Activated CD4-positive, CD25-positive, alpha-beta regulatory T cell (primary cell): Measurements from ENCODE around the gene ALKBH6.

ENCODE experiments used
- DNase-seq, 4 experiments: peaks; one replicate each; lab custom pipeline; 2025; lab: John Stamatoyannopoulos, UW

Gene ALKBH6

DNA sequence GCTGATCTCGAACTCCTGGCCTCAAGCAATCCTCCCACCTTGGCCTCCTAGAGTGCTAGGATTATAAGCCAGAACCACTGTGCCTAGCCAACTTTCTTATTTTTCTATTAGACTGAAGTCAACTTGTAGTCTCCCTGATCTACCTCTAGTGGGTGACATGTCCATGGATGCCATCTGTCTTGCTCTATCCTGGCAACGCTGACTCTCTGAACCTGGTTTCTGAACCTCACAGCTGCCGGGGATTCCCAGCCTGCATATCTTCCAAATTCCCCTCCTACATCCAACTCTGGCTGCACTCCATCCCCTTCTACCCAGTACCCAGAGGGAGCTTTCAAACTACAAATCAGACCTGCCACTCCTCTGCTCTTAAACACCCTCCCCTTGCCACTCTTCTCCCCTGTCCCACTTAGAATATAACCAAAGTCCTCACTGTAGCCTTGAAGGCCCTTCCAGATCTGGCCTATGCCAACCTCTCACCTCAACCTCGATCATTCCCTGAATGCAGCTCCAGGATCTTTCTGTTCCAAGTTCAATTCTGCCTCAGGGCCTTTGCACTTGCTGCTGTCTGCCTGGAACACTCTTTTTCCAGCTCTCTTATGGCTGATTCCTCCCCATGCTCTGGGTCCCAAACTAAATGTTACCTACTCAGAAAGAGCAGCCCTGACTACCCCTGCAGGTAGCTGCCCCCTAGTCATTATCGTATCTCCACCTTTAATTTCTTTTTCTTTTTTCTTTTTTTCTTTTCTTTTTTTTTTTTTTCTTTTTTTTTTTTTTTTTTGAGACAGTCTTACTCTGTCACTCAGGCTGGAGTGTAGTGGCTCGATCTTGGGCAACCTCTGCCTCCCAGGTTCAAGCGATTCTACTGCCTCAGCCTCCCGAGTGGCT is 16.5 kb upstream of the ALKBH6 start:
- no peak for DNase-seq

DNA sequence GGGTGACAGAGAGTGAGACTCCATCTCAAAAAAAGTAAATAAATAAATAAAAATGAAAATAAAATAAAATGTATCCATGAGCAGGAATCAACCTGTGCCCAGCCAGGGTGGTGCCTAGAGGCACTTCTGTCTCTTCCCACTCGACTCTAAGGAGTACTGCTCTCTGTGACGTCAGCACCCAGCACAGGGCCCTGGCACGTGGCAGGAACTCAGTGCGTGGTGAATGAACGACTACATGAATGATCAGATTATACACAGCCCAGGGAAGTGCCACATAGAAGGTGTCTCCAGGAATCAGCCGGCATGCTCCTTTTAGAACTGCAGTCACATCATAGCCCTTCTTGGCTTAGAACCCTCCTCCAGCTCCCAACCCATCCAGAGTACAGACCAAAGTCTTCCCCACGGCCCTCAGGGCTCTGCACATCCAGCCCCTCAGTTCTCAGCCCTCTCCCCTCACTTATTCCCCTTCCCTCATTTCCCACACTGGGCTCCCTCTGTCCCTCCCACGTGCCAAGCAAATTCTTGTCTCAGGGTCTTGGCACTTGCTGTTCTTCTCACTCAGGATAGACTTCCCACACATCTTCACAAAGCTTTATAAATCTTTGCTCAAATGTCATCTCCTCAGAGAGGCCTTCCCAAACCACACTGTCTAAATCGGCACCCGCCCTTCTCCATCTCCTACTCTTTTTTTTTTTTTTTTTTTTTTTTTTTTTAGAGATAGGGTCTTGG is 14.5 kb upstream of the ALKBH6 start:
- DNase-seq = no peak

DNA sequence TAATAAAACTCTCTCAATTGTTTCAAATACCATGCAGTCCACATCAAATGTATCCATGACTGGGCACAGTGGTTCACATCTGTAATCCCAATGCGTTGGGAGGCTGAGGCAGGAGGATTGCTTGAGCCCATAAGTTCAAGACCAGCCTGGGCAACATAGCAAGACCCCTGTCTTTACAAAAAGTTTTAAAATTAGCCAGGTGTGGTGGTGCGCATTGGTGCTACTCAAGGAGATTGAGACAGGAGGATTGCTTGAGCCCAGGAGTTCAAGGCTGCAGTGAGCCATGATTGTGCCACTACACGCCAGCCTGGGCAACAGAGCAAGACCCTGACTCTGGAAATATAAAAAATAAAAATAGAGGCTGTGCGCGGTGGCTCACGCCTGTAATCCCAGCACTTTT is 13.7 kb upstream of the ALKBH6 start:
- no peak for DNase-seq

DNA sequence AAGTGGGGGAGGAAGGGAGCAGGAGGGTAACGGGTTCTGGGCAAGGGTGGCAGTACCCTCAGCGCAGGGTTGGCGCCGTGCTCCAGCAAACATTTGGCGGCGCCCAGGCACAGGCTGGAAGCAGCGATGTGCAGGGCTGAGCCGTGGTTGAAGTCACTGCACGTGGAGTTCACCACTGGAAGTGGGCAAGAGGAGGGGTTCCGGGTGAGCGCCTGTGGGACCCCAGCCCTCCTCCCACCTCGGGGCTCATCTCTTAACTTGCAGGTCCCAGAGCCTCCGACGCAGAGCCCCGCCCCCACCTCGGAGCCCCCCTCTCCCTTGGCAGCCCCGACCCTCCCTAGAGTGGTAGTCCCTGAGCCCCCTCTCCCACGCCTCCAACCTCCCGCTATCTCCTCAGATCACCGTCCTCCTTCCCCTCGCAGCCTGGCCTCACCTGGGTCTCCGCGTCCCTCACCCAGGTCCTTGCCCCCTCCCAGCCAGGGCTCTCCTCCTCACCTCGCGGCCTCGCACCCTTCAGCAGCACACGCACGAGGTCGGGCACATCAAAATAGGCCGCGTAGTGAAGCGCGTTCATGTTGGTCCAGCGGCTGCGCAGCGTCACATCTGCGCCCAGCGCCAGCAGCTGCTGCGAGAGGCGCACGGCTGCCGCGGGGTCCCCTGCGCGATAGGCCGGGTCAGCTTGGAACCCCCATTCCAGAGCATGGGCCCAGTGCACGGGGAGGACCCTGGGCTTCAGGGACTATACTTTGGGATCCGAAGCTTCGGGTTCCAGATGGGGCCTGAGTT is 12.3 kb upstream of the ALKBH6 start:
- DNase-seq = no peak

DNA sequence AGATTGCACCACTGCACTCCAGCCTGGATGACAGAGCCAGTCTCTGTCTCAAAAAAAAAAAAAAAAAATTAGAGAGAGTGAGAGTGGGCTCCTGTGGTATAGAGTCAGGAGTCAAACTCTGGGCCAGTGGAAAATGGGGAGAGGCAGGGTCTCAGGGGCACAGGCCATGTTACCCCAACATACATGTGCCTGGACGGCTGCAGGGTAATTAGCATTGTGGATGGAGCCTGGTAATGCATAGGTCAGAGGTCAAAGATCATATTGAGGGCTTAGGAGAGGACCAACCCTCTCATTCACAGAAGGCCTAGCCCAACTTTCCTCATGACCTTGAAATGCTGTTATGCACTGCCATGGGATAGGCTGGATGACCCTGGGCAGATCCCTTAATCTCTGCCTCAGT is 11.5 kb upstream of the ALKBH6 start:
- no peak for DNase-seq

DNA sequence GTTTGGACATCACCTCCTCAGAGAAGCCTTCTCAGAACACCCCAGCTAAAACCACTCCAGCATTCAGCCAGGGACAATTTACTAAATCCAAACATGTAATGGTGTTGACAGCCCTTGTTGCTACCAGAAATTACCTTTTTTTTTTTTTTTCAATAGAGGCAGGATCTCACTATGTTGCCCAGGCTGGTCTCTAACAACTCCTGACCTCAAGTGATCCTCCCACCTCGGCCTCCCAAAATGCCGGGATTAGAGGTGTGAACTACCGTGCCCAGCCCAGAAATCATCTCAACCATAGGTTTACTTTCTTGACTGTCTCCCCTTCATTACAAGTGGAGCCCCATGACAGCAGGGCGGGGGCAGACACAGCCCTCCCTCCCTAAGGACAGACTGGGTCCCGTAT is 9.4 kb upstream of the ALKBH6 start:
- DNase-seq = no peak

DNA sequence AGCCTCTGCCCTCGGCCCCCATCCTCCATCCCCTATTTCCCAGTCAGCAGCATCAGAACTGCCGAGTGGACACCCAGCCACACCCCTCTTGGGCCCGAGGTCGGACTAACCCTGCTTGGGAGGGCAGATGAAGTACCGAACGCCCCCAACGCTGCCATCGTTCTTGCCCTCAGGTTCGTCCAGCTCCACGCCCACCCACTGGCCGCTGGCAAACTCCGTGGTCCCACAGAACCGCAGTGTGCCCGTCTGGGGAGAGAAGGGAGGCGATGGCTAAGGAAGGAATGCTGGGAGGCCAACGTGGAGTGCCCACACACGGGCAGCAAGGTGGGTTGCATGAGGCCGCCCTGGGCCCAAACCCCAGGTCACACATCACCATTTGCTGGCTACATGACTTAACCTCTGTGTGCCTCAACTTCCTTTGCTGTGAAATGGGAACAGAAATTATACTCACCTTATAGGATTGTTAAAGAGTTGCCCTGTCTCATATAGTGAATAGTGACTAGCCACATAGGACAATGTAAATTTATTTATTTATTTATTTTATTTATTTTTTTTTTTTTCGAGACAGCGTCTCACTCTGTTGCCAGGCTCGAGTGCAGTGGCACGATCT is 5.2 kb upstream of the ALKBH6 start:
- no peak for DNase-seq

DNA sequence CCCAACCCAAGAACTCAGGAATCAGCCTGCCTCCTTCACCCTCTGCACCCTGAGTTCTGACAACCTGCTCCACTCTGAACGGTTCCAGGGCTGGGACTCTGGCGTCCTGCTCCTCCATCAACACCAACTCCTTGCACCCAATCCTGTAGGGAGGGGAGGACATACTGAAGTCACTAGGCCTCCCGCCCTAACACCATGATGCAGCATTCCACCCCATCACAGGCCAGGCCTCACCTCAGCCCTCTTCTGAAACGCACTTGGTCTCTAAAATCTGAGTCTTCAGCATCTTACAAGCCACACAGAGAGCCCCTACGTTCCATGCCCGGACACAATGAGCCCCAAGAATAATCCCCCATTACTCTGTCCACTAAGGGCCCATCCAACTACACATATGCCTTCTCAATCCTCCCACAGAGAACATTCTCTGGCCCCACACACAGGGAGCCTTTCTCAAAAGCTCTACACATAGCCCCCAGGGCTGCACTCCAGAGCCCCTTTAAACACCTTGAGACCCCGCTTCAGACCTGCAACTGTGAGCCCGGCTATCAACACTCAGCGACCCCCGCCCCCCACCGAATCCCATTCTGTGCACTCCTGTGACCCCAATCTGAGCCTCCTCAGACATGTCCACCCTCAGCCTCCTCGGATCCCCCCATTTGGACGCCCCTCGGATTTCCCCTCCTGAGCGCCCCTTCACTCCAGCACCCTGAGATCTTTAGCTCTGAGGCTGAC is 567 bp downstream of the ALKBH6 start:
- DNase-seq = no peak

DNA sequence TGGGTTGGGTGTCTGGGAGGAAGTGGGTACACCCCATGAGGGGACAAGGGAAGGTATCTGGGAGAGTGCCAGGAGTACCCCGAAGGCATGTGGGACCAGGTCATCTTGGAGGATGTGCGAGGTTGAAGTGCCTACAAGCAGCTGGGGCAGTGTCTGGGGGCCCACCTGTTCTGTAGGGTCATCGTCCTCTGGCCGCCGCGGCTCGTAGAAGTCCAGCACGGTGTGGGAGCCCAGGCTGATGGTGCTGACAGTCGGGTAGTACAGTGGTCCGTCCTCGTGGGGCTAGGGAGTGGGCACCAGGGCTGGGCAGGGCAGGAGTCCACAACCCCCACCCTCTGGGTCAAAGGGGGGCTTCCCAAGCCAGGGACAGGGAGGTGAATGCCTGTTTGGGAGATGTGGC is 3.6 kb downstream of the ALKBH6 start:
- no peak for DNase-seq

DNA sequence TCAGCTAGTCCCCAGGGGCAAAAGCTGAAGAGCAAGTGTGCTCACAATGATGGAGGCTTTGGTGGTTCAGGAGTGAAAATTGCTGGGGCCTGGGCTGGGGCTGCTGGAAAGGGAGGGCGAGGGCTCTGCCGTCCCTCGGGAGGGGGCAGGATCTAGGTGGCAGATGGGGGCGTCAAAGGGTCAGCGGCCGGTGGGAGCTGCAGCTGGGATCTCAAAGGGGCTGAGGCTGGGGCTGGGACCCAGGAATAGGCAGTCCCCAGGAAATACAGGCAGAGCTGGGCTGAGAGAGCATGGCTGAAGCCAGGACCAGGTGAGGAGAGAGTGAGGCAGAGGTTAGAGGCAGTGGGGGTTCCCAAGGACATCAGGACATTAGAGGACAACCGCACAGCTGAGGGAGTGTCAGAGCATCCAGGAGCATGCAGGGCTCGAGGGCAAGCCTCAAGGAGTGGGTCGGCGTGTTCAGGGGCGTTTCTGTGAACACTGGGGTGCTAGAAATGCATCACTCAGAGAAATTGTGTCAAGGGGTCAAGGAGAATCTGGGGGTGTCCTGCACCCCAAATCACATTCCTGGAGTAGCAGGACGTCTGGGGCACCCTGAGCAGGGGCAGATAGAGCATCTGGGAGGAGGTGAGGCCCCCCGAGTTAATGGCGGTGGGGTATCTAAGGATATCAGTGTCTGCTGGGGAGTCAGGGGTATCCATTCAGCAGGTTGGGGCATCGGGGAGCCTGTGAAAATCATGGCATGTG is 4.2 kb downstream of the ALKBH6 start:
- DNase-seq = no peak

DNA sequence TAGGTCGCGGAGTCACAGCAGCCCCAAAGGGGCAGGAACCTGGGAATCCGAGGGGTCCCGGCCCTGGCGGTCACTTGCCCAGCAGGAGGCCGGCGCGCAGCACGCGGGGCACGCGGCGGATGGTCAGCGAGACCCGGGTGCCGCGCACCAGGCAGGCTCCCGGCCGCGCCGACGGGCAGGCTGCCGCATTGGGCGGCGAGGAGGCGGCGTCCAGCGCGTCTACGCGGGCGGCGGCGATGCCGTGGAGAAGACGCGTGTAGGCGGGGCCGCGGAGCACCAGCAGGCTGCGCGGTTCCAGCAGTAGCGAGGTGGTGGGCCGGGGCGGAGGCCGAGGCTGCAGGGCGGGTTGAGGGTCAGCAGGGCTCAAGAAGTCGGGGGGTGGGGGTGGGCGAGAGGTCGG is 4.8 kb downstream of the ALKBH6 start:
- DNase-seq = no peak

DNA sequence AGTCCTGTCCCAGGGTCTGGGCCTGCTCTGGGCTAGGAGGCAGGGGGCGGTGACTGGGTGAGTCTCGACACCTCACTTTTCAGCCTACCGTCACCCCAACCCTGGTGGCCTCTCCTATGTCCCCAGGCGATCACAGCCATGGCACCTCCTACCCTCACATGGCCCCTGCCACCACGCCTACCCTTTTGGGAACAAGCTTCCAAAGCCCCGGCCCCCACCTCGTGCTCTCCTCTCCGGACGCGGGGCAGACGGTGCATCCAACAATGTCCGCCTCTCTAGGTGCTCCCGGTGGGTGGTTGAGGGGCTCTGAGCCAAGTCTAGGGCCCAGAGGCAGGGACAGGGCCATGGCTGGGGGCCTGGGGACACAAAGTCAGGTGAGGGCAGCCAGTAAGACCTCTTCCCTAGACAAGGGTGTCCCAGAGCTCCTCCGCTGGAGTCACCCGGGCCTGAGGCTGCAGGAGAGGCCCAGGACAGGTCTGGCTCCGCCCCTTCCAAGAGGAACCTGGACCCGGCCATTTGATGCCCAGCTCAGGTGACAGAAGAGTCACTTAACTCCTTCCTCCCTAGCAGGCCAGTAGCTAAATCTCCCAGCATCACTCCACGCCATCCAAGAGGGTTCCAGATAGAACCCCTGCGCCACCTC is 5.6 kb downstream of the ALKBH6 start, which contains the start of gene SYNE4:
TSS of gene SYNE4 (minus strand) at position 478 of the 643 bp plus-strand sequence. CDS start at position 346, 132 bp downstream.
- DNase-seq = no peak

DNA sequence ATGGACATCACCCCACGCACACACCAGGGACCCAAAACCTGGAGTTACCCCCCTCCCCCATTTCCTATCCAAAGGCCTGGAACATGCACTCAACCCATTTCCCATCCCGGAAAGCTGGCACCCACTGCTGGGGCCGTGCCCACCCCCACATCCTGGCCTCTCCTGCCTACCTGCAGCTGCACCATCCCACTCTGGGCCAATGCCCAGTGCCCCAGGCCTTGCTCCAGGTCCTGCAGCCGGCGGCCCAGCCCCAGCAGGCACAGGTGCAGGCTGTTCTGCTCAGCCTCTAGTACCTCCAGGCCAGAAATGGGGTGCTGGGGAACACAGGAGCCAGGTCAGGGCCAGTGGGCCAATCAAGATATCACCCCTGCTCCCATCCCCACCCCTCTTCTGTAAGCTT is 7.1 kb downstream of the ALKBH6 start:
- DNase-seq = no peak

DNA sequence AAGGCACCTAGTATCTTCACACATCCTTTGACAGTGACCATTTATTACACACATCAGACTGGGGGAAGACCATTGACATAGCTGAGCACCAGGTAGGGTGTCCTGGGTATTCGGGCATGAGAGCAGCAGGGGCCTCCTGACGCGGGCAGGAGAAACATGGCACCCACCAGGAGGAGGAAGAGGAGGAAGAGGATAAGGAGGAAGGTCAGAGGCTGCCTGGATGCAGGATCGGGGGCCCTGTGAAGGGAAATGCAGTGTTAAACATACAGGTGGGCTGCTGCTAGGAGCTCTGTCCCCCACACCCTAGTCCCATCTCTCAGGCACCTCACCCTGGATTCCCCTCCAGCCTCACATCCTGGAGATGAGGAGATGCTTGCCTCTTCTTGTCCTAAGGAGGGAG is 10.7 kb downstream of the ALKBH6 start:
- no peak for DNase-seq

DNA sequence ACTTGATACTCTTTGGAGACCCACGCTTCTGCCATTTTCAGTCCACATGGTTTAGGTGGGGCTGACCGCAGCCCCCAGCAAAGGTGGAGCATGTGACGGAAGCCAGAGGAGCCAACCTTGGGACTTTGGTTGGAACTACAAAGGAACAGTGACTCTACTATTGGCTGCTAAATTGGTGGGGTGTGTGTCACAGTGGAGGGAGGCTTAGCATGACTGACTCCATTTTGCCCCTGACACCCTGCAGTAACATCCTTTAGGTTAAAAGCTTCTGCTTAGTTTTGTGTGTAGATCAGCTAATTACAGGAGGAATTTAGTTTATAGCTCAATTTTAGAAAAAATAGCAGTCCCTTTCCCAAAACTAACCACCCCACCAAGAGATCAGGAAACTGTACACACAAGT is 12.4 kb downstream of the ALKBH6 start:
- DNase-seq = no peak

DNA sequence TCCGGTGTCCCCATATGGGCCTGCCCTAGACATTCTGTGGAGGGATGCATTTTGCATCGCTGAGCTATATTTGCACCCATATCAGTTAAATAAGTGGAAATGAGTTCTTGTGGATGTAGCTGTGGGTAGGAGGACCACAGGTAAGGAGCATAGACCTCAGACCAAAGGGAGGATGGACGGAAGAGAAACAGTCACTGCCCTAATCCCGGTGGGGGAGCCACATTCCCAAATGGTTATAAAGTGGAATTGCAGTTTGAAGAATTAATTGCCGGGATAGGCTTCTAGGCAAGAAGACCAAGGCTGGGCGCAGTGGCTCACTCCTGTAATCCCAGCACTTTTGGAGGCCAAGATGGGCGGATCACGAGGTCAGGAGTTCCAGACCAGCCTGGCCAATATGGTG is 17.2 kb downstream of the ALKBH6 start:
- no peak for DNase-seq

DNA sequence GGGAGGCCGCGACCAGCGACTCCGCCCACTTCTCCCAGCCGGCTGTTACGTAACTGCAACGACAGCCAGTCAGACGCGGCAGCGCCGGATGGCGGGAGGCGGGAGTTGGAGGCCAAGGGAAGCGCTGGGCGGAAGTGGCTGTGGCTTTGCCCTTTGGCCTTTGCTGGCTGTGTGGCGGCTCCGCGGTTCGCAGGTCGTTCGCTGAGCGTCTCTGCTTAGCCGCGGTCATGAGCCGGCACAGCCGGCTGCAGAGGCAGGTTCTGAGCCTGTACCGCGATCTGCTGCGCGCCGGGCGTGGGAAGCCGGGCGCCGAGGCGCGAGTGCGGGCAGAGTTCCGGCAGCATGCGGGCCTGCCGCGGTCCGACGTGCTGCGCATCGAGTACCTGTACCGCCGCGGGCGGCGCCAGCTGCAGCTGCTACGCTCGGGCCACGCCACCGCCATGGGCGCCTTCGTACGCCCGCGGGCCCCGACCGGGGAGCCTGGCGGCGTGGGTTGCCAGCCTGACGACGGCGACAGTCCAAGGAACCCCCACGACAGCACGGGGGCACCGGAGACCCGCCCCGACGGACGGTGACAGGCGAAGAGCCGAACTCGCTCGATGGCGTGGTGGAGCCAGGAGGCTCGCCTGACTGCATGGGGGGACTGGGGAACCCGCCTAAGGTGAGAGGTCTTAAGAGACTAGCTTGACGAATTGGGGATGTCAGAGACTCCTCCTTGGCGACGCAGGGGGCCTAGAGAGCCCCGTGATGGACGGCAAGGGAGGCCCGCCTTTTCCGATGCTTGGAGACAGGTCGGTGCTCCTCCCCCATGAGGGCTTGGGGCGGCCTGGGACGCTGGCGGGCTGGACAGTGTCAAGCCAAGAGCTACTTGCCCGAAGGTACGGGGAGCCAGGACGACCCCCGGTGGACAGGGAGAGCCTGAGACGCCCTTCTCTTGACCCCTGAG is 18.7 kb downstream of the ALKBH6 start, which contains the start of gene SDHAF1:
TSS of gene SDHAF1 (plus strand) at position 141 of the 946 bp plus-strand sequence. CDS start at position 228, 87 bp downstream.
- DNase-seq = peak; percentile 86 to 89 (median 87)

DNA sequence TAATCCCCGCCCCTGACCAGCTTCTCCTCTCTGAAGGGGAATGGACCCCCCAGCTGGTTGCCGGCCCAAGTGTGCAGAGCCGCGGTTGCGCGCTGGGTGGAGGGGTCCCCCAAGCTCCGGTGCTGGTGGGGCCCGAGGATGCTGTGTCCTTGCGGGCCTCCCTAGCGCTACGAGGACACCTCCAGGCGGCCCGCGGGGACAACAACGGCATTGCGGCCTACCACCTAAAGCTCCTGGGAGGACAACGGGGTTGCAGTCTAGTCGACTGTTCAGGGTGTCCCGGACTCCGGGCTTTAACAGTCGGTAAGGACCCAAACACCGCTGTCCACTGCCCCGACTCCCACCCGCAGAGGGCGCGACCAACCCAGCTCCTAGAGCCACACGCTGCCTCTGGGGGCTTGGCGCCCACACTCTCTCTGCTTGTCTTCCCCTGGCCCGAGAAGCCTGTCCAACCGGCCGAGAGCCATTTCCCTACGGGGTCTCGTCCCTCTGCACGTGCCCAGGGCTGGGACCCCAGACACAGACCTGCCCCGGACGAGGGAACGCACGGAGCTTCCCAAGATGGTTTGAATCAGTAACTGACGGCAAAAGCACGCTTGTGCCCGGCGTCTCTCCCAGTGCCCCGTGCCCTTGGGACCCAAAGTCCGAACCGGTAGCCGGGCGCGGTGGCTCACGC is 20.0 kb downstream of the ALKBH6 start:
- DNase-seq = no peak
